ENCODE results near the gene ALDH1L1.

ALDH1L1 gene

GRCh38 chr3:126152901-126153694 lies 27.3 kb downstream of the ALDH1L1 start:
- H3K9ac ChIP-seq (ENCODE audit: low read depth, low read length) = no peak overlapping the region
- no peak overlapping the region for H3K4me3 ChIP-seq (ENCODE audit: low read length)
- no peaks in the 10 kb centered on the region for H3K9me3 ChIP-seq (ENCODE audit: insufficient read depth, low read depth, low read length)
- 94% methylated on average over 13 of the region's 13 CpGs for WGBS
- H3K27ac ChIP-seq (ENCODE audit: low read depth, low read length) = no peak overlapping the region
- H3K36me3 ChIP-seq (ENCODE audit: insufficient read depth, low read length) = no peaks in the 10 kb centered on the region
- no peaks in the 10 kb centered on the region for H3K4me1 ChIP-seq (ENCODE audit: insufficient read depth, low read length)
- H3K27me3 ChIP-seq (ENCODE audit: insufficient read depth, low read length) = no peaks in the 10 kb centered on the region

- Histone ChIP-seq H3K27me3 (ENCODE audit: insufficient read depth, low read length) (no peaks in the 10 kb centered on the region), H3K9ac (ENCODE audit: low read depth, low read length) (no peak overlapping the region), H3K9me3 (ENCODE audit: insufficient read depth, low read depth, low read length) (no peaks in the 10 kb centered on the region), H3K27ac (ENCODE audit: low read depth, low read length) (no peak overlapping the region), H3K36me3 (ENCODE audit: insufficient read depth, low read length) (no peaks in the 10 kb centered on the region), H3K4me1 (ENCODE audit: insufficient read depth, low read length) (no peaks in the 10 kb centered on the region), H3K4me3 (ENCODE audit: low read length) (no peak overlapping the region)
- whole genome bisulfite sequencing = 92% methylated on average over 9 of the region's 9 CpGs
These were observed 27.9 kb downstream of the ALDH1L1 start for GRCh38 chr3:126152458-126152857.

- Histone ChIP-seq H3K27me3 (ENCODE audit: insufficient read depth, low read length) (no peaks in the 10 kb centered on the region), H3K4me1 (ENCODE audit: insufficient read depth, low read length) (no peaks in the 10 kb centered on the region), H3K4me3 (ENCODE audit: low read length) (no peak overlapping the region), H3K9me3 (ENCODE audit: insufficient read depth, low read depth, low read length) (no peaks in the 10 kb centered on the region), H3K36me3 (ENCODE audit: insufficient read depth, low read length) (no peaks in the 10 kb centered on the region), H3K9ac (ENCODE audit: low read depth, low read length) (no peak overlapping the region), H3K27ac (ENCODE audit: low read depth, low read length) (no peak overlapping the region)
- WGBS = 94% methylated on average over 6 of the region's 6 CpGs
These were observed 28.7 kb downstream of the ALDH1L1 start for GRCh38 chr3:126151562-126152302.

- Histone ChIP-seq H3K4me1 (ENCODE audit: insufficient read depth, low read length) (no peaks in the 10 kb centered on the region), H3K27me3 (ENCODE audit: insufficient read depth, low read length) (no peaks in the 10 kb centered on the region), H3K27ac (ENCODE audit: low read depth, low read length) (no peak overlapping the region), H3K4me3 (ENCODE audit: low read length) (no peak overlapping the region), H3K9me3 (ENCODE audit: insufficient read depth, low read depth, low read length) (no peaks in the 10 kb centered on the region), H3K36me3 (ENCODE audit: insufficient read depth, low read length) (no peaks in the 10 kb centered on the region), H3K9ac (ENCODE audit: low read depth, low read length) (no peak overlapping the region)
- WGBS = 93% methylated on average over 7 of the region's 7 CpGs
These were observed 30.3 kb downstream of the ALDH1L1 start for GRCh38 chr3:126149960-126150515.

- H3K27me3 ChIP-seq (ENCODE audit: insufficient read depth, low read length) = no peaks in the 10 kb centered on the region
- H3K27ac ChIP-seq (ENCODE audit: low read depth, low read length) = no peak overlapping the region
These were observed 31.0 kb downstream of the ALDH1L1 start for GRCh38 chr3:126149256-126149902.

GRCh38 chr3:126147932-126148683 lies 32.3 kb downstream of the ALDH1L1 start:
- Histone ChIP-seq H3K4me1 (ENCODE audit: insufficient read depth, low read length) (no peaks in the 10 kb centered on the region; the same call in 1 of the 2 replicates), H3K27ac (ENCODE audit: low read depth, low read length) (no peak overlapping the region), H3K36me3 (ENCODE audit: insufficient read depth, low read length) (no peaks in the 10 kb centered on the region), H3K9ac (ENCODE audit: low read depth, low read length) (no peak overlapping the region), H3K27me3 (ENCODE audit: insufficient read depth, low read length) (no peaks in the 10 kb centered on the region), H3K4me3 (ENCODE audit: low read length) (no peak overlapping the region), H3K9me3 (ENCODE audit: insufficient read depth, low read depth, low read length) (no peaks in the 10 kb centered on the region)
- WGBS = 93% methylated on average over 15 of the region's 15 CpGs

More at GRCh38 chr3:126149256-126149902, 31.0 kb downstream of the ALDH1L1 start:
- WGBS = 90% methylated on average over 3 of the region's 3 CpGs
- Histone ChIP-seq H3K9ac (ENCODE audit: low read depth, low read length) (no peak overlapping the region), H3K4me3 (ENCODE audit: low read length) (no peak overlapping the region), H3K4me1 (ENCODE audit: insufficient read depth, low read length) (no peaks in the 10 kb centered on the region; the same call in 1 of the 2 replicates), H3K9me3 (ENCODE audit: insufficient read depth, low read depth, low read length) (no peaks in the 10 kb centered on the region), H3K36me3 (ENCODE audit: insufficient read depth, low read length) (no peaks in the 10 kb centered on the region)

- WGBS = 93% methylated on average over 7 of the region's 7 CpGs
- no peak overlapping the region for H3K27ac ChIP-seq (ENCODE audit: low read depth, low read length)
- H3K9ac ChIP-seq (ENCODE audit: low read depth, low read length) = no peak overlapping the region
- H3K4me1 ChIP-seq (ENCODE audit: insufficient read depth, low read length) = no peaks in the 10 kb centered on the region; the same call in 1 of the 2 replicates
- H3K36me3 ChIP-seq (ENCODE audit: insufficient read depth, low read length) = no peaks in the 10 kb centered on the region
- no peak overlapping the region for H3K4me3 ChIP-seq (ENCODE audit: low read length)
- no peaks in the 10 kb centered on the region for H3K27me3 ChIP-seq (ENCODE audit: insufficient read depth, low read length)
- no peaks in the 10 kb centered on the region for H3K9me3 ChIP-seq (ENCODE audit: insufficient read depth, low read depth, low read length)
These were observed 33.0 kb downstream of the ALDH1L1 start for GRCh38 chr3:126147147-126147931.

- WGBS = 93% methylated on average over 6 of the region's 6 CpGs
- H3K27me3 ChIP-seq (ENCODE audit: insufficient read depth, low read length) = no peaks in the 10 kb centered on the region
These were observed 33.8 kb downstream of the ALDH1L1 start for GRCh38 chr3:126146525-126147146.

GRCh38 chr3:126146034-126146433 lies 34.4 kb downstream of the ALDH1L1 start:
- WGBS = 84% methylated on average over 4 of the region's 4 CpGs
- no peaks in the 10 kb centered on the region; the same call in 1 of the 2 replicates for H3K4me1 ChIP-seq (ENCODE audit: insufficient read depth, low read length)
- H3K4me3 ChIP-seq (ENCODE audit: low read length) = no peak overlapping the region
- H3K36me3 ChIP-seq (ENCODE audit: insufficient read depth, low read length) = no peaks in the 10 kb centered on the region
- no peaks in the 10 kb centered on the region for H3K9me3 ChIP-seq (ENCODE audit: insufficient read depth, low read depth, low read length)
- H3K9ac ChIP-seq (ENCODE audit: low read depth, low read length) = no peak overlapping the region
- H3K27me3 ChIP-seq (ENCODE audit: insufficient read depth, low read length) = no peaks in the 10 kb centered on the region
- no peak overlapping the region for H3K27ac ChIP-seq (ENCODE audit: low read depth, low read length)

More at GRCh38 chr3:126146525-126147146, 33.8 kb downstream of the ALDH1L1 start:
- Histone ChIP-seq H3K27ac (ENCODE audit: low read depth, low read length) (no peak overlapping the region), H3K4me1 (ENCODE audit: insufficient read depth, low read length) (no peaks in the 10 kb centered on the region; the same call in 1 of the 2 replicates), H3K9me3 (ENCODE audit: insufficient read depth, low read depth, low read length) (no peaks in the 10 kb centered on the region), H3K36me3 (ENCODE audit: insufficient read depth, low read length) (no peaks in the 10 kb centered on the region), H3K4me3 (ENCODE audit: low read length) (no peak overlapping the region), H3K9ac (ENCODE audit: low read depth, low read length) (no peak overlapping the region)

Data from HUES64 (cell line).